Vagina (tissue), 2 donors: ENCODE data around the gene KCNG3. TPM values are rescaled to one million over a fixed set of nuclear protein-coding genes. Genes with fewer than 3 reads are reported as not detected.

Experiments used
- DNase-seq, 2 donors: peaks; one replicate each; pipeline ENCODE4 v3.0.0-alpha.2; 2017; ENCODE audit errors: extremely low spot score in 2 of 2
- H3K27ac ChIP-seq: fragments of 200-600 bp; sonication (generic); one replicate; pipeline ENCODE4 v1.5.1; 2019
- H3K27me3 ChIP-seq: fragments of 200-600 bp; sonication (generic); one replicate; pipeline ENCODE4 v1.5.1; 2019
- H3K36me3 ChIP-seq, 2 donors: fragments of 200-600 bp; sonication (generic); one replicate each; pipeline ENCODE4 v1.5.1; 2017 to 2019
- H3K4me1 ChIP-seq: fragments of 200-600 bp; sonication (generic); one replicate; pipeline ENCODE4 v1.5.1; 2019
- H3K4me3 ChIP-seq, 2 donors: fragments of 200-600 bp; sonication (generic); 1 replicate in 1 of 2; 2 replicates in 1 of 2; pipeline ENCODE4 v1.5.1; 2016 to 2019
- H3K9me3 ChIP-seq: fragments of 200-600 bp; sonication (generic); one replicate; pipeline ENCODE4 v1.5.1; 2019
- POLR2A ChIP-seq, 2 donors: fragments of 450-650 bp; IDR thresholded peaks; one replicate each; pipeline ENCODE4 v1.6.1; 2017; ENCODE audit warnings: antibody characterized with exemption in 2 of 2, mild to moderate bottlenecking in 2 of 2, moderate library complexity in 2 of 2
- POLR2AphosphoS5 ChIP-seq, 2 donors: sonication (generic); formaldehyde crosslinking; IDR thresholded peaks; one replicate each; pipeline ENCODE4 v1.9.0; 2017; ENCODE audit warnings: antibody characterized with exemption in 2 of 2, mild to moderate bottlenecking in 2 of 2, low read depth in 1 of 2; ENCODE audit not compliant: insufficient read depth in 1 of 2
- intact Hi-C: fragments of 100-400 bp; cut with DNase I; formaldehyde crosslinking; loops from one replicate; pipeline ENCODE4 v1.15.1; 2023
- total RNA-seq: library from RNA; depleted of rRNA; stranded (reverse); fragments of >200 nt; gene quantifications from one replicate; pipeline ENCODE4 v1.2.3, GENCODE V29; 2016
- TF ChIP-seq, protein P1 (sequence below), 3 experiments: fragments of 450-650 bp in 2 of 3; fragments of 200-600 bp in 1 of 3; sonication (generic) in 1 of 3; IDR thresholded peaks; one replicate each; pipeline ENCODE4 v1.5.1; 2017 to 2019; ENCODE audit warnings: antibody characterized with exemption in 3 of 3, mild to moderate bottlenecking in 2 of 3, moderate library complexity in 2 of 3

The KCNG3 gene
- total RNA-seq, 1 donor from 2014 or later = 0.74 TPM

GRCh38 chr2:42430188-42430587, 63.6 kb downstream of the KCNG3 start:
- no peak for TF ChIP-seq POLR2A (IDR thresholded peaks at IDR 0.05)
- no peak for TF ChIP-seq POLR2AphosphoS5 (IDR thresholded peaks at IDR 0.05; ENCODE audit: insufficient read depth in 1 of 2, low read depth in 1 of 2)
- TF ChIP-seq, protein P1, sequence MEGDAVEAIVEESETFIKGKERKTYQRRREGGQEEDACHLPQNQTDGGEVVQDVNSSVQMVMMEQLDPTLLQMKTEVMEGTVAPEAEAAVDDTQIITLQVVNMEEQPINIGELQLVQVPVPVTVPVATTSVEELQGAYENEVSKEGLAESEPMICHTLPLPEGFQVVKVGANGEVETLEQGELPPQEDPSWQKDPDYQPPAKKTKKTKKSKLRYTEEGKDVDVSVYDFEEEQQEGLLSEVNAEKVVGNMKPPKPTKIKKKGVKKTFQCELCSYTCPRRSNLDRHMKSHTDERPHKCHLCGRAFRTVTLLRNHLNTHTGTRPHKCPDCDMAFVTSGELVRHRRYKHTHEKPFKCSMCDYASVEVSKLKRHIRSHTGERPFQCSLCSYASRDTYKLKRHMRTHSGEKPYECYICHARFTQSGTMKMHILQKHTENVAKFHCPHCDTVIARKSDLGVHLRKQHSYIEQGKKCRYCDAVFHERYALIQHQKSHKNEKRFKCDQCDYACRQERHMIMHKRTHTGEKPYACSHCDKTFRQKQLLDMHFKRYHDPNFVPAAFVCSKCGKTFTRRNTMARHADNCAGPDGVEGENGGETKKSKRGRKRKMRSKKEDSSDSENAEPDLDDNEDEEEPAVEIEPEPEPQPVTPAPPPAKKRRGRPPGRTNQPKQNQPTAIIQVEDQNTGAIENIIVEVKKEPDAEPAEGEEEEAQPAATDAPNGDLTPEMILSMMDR (IDR thresholded peaks at IDR 0.05) = no peak
- no peak for DNase-seq

GRCh38 chr2:42429352-42429751, 64.4 kb downstream of the KCNG3 start:
- DNase-seq = no peak
- H3K4me1 ChIP-seq = no peaks in the 10 kb centered on the region
- H3K27me3 ChIP-seq = no peaks in the 10 kb centered on the region
- no peaks in the 10 kb centered on the region for H3K9me3 ChIP-seq
- no peaks in the 10 kb centered on the region for H3K36me3 ChIP-seq
- H3K4me3 ChIP-seq = no peak overlapping the region
- no peak overlapping the region for H3K27ac ChIP-seq
- intact Hi-C loops = no loop called here
- TF ChIP-seq POLR2AphosphoS5 (IDR thresholded peaks at IDR 0.05; ENCODE audit: insufficient read depth in 1 of 2, low read depth in 1 of 2) (no peak), POLR2A (IDR thresholded peaks at IDR 0.05) (no peak)
- TF ChIP-seq, protein P1 (IDR thresholded peaks at IDR 0.05) = no peak

More at GRCh38 chr2:42430188-42430587, 63.6 kb downstream of the KCNG3 start:
- Histone ChIP-seq H3K36me3 (no peaks in the 10 kb centered on the region), H3K4me3 (no peak overlapping the region), H3K9me3 (no peaks in the 10 kb centered on the region), H3K27me3 (no peaks in the 10 kb centered on the region), H3K27ac (no peak overlapping the region), H3K4me1 (no peaks in the 10 kb centered on the region)
- intact Hi-C loops = no loop called here

GRCh38 chr2:42425697-42426096, 68.1 kb downstream of the KCNG3 start:
- no peak overlapping the region for H3K27ac ChIP-seq
- DNase-seq = no peak
- H3K4me3 ChIP-seq = no peak overlapping the region
- no peaks in the 10 kb centered on the region for H3K4me1 ChIP-seq
- no peaks in the 10 kb centered on the region for H3K27me3 ChIP-seq
- TF ChIP-seq POLR2AphosphoS5 (IDR thresholded peaks at IDR 0.05; ENCODE audit: insufficient read depth in 1 of 2, low read depth in 1 of 2) (no peak), POLR2A (IDR thresholded peaks at IDR 0.05) (no peak)
- TF ChIP-seq, protein P1 (IDR thresholded peaks at IDR 0.05) = no peak
- intact Hi-C loops = no loop called here
- no peaks in the 10 kb centered on the region for H3K36me3 ChIP-seq
- no peaks in the 10 kb centered on the region for H3K9me3 ChIP-seq

DNA sequence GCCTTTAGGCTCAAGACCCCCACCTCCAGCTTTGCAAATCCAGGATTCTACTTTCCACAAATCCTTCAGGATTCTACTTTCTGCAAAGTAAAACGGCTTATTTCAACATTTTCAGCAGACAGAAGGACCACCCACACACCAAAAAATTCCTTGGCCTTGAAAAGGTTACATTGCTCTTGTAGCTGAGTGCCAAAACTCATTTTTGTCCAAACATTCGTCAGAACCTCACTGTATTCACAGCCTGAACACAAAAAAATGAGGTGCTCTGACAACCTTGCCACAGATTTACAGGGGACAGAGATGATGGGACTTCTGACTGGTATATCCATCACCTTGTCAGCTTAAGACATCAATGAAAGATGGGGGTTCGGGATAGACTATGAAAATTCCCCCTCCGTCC, 69.7 kb downstream of the KCNG3 start:
- Histone ChIP-seq H3K9me3 (no peaks in the 10 kb centered on the region), H3K27ac (no peak overlapping the region), H3K4me1 (no peaks in the 10 kb centered on the region), H3K4me3 (no peak overlapping the region), H3K36me3 (no peaks in the 10 kb centered on the region), H3K27me3 (no peaks in the 10 kb centered on the region)
- TF ChIP-seq, protein P1 (IDR thresholded peaks at IDR 0.05) = no peak
- TF ChIP-seq POLR2A (IDR thresholded peaks at IDR 0.05) (no peak), POLR2AphosphoS5 (IDR thresholded peaks at IDR 0.05; ENCODE audit: insufficient read depth in 1 of 2, low read depth in 1 of 2) (no peak)
- DNase-seq = no peak
- intact Hi-C loops = no loop called here

DNA sequence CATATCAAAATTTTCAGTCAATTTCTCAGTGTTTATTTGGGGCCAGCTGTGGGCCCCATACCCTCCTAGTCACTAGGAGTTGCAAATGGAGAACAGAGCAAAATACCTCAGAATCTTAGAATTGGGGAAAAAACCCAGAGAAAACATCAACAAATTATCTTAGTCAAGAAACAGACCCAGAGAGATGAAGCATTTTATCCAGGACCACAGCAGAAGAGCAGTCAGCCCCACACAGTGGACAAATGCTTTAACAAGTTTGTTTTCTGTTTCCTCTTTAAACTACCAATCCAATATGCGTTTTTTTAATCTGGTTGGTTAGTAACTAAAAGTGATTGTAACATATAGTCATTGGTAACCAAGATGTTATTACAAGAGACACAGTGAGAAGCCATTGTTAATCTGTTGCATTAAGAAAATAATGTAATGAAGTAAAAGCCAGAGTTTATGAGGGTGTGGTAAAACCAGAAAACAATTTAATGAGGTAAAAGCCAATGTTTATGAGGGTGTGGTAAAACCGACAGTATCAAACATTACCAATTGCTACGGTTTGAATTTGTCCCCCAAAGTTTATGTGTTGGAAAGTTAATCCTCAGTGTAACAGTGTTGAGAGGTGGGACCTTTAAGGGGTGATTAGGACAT, 72.1 kb downstream of the KCNG3 start:
- TF ChIP-seq, protein P1 (IDR thresholded peaks at IDR 0.05) = no peak
- TF ChIP-seq POLR2A (IDR thresholded peaks at IDR 0.05) (no peak), POLR2AphosphoS5 (IDR thresholded peaks at IDR 0.05; ENCODE audit: insufficient read depth in 1 of 2, low read depth in 1 of 2) (no peak)
- intact Hi-C loops = no loop called here
- Histone ChIP-seq H3K27ac (no peak overlapping the region), H3K4me1 (no peaks in the 10 kb centered on the region), H3K4me3 (no peak overlapping the region), H3K27me3 (no peaks in the 10 kb centered on the region), H3K36me3 (no peaks in the 10 kb centered on the region), H3K9me3 (no peaks in the 10 kb centered on the region)
- no peak for DNase-seq
